SH-SY5Y (cell line): ENCODE measurements around the gene TEX30.

Source experiments
- GATA2 ChIP-seq: IDR thresholded peaks from 2 replicates; pipeline ENCODE4 v1.6.1; 2011; ENCODE audit warnings: mild to moderate bottlenecking, low read depth, low read length
- GATA3 ChIP-seq: IDR thresholded peaks from 2 replicates; pipeline ENCODE4 v1.6.1; 2011; ENCODE audit warnings: low read depth, mild to moderate bottlenecking, low read length, moderate library complexity

Gene TEX30

GRCh38 chr13:102798581-102799425 is 25.2 kb upstream of the TEX30 start, which contains the start of the genes BIVM and POGLUT2:
Gene BIVM (plus strand): TSS chr13:102799119. CDS start chr13:102807268, 8,149 bp downstream.
Gene POGLUT2 (minus strand): TSS chr13:102798976. CDS start chr13:102798670, 306 bp downstream.
- TF ChIP-seq GATA3, result no peak
- TF ChIP-seq GATA2, result no peak

- no peak for TF ChIP-seq GATA3
- TF ChIP-seq GATA2, result no peak
Measured at GRCh38 chr13:102793611-102794355, 20.2 kb upstream of the TEX30 start.

- no peak for TF ChIP-seq GATA2
- no peak for TF ChIP-seq GATA3
Measured at GRCh38 chr13:102792396-102792795, 18.8 kb upstream of the TEX30 start.

GRCh38 chr13:102788683-102789082 is 15.1 kb upstream of the TEX30 start:
- no peak for TF ChIP-seq GATA3
- no peak for TF ChIP-seq GATA2

- TF ChIP-seq GATA2 (no peak), GATA3 (no peak)
Measured at GRCh38 chr13:102784483-102784882, 10.9 kb upstream of the TEX30 start.

GRCh38 chr13:102781591-102781990 is 8.0 kb upstream of the TEX30 start:
- TF ChIP-seq GATA2 (no peak), GATA3 (no peak)

GRCh38 chr13:102779436-102780159 is 6.0 kb upstream of the TEX30 start:
- TF ChIP-seq GATA2 (no peak), GATA3 (no peak)

GRCh38 chr13:102777736-102778135 is 4.2 kb upstream of the TEX30 start:
- no peak for TF ChIP-seq GATA2
- TF ChIP-seq GATA3, result no peak

GRCh38 chr13:102776271-102776670 is 2.7 kb upstream of the TEX30 start:
- TF ChIP-seq GATA3 (no peak), GATA2 (no peak)

- TF ChIP-seq GATA2 (no peak), GATA3 (no peak)
Measured at GRCh38 chr13:102774591-102775520, 1.3 kb upstream of the TEX30 start.

- TF ChIP-seq GATA2 (no peak), GATA3 (no peak)
Measured at GRCh38 chr13:102774214-102774568, 605 bp upstream of the TEX30 start.

GRCh38 chr13:102772042-102772425 is 1.6 kb downstream of the TEX30 start:
- no peak for TF ChIP-seq GATA2
- TF ChIP-seq GATA3, result no peak

GRCh38 chr13:102771298-102772041 is 2.1 kb downstream of the TEX30 start:
- TF ChIP-seq GATA2 (no peak), GATA3 (no peak)
